CD4-positive, alpha-beta T cell treated with Interleukin-21 for 1 hour (primary cell): ENCODE results near the gene TMEM250.

Experiments
- DNase-seq: peaks from one replicate; pipeline ENCODE4 v3.0.0-alpha.2; 2020

TMEM250 gene

GRCh38 chr9:136131629-136132511, 13.2 kb upstream of the TMEM250 start:
- DNase-seq = no peak

GRCh38 chr9:136129176-136129575, 10.5 kb upstream of the TMEM250 start:
- no peak for DNase-seq

- DNase-seq = no peak
Measured at GRCh38 chr9:136128436-136128835, 9.8 kb upstream of the TMEM250 start.

DNA sequence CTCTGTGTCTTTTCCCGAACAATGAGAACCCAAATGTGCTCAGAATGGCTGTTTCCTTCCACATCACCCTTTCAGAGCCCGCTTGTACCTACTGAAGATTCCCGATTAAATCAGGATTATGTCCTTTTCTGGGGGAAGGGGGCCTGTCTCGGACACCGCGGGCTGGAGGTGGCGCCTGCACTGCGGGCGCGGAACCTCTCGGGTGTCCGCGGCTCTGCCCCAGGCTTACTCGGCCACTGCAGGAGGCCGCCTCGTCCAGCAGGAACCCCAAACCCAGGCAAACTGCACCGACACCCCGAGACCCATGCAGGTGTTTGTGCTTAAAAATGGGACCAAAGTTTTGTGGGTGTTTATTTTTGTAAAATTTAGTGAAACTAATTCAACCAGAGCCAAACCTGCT, 8.6 kb upstream of the TMEM250 start:
- DNase-seq = no peak

DNA sequence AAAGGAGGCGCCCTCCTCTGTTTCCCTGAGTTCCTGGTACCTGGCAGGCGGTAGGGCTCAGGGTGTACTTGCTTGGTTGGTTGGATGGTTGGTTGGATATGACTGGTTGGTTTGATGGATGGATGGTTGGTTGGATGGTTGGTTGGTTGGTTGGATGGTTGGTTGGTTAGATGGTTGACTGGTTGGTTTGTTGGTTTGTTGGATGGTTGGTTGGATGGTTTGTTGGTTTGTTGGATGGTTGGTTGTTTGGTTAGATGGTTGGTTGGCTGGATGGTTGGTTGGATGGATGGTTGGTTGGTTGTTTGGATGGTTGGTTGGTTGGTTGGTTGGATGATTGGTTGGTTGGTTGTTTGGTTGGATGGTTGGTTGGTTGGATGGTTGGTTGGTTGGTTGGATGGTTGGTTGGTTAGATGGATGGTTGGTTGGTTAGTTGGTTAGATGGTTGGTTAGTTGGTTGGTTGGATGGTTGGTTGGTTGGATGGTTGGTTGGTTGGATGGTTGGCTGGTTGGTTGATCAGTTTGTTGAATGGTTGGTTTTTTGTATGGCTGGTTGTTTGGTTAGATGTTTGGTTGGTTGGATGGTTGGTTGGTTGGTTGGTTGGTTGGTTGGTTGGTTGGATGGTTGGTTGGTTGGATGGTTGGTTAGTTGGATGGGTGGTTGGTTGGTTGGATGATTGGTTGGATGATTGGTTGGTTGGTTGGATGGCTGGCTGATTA, 6.5 kb upstream of the TMEM250 start:
- DNase-seq = no peak

DNA sequence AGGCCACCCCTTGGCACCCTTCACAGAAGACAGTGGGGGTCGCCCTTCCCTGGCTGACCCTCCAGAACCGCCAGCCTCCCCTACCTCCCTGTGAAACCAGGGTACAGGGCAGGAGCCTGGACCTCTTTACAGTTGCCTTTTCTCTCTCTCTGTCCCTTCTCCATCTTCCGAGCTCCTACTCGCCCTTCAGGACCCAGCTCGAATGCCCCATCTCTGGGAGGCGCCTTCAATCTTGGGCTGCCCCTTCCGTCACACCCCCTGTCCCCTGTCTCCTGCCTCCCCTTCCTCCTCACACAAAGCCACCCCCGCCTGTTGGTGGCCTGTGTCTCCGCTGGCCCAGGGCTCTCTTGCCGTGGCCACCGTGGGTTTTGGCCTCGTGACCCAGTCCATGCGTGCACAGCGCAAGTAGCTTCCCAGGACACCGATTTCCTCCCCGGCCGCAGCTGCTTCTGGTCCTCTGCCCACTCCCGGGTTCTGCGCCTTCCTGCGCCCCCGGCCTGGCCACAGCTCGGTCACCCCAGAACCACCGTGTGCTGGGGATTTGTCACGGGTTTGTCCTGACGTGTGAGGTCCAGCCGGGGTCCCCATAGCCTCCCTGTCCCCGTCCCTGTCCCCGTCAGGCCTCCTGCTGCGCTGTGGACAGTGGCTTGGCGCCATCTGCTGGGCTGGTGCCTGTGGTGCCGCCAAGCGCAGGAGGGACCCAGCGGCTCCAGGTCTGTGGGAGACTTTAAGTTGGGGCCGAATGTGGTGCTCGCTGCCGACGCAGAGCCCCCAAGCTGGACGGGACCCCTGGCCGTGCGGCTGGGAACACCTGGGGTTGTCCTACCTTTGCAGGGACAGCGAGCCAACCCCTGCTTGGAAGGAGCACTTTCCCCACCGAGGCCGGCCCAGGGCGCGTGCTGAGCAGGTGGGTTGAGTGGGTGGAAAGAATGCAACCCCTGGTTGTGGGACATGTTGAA, 4.0 kb upstream of the TMEM250 start:
- DNase-seq = peak; percentile 78

DNA sequence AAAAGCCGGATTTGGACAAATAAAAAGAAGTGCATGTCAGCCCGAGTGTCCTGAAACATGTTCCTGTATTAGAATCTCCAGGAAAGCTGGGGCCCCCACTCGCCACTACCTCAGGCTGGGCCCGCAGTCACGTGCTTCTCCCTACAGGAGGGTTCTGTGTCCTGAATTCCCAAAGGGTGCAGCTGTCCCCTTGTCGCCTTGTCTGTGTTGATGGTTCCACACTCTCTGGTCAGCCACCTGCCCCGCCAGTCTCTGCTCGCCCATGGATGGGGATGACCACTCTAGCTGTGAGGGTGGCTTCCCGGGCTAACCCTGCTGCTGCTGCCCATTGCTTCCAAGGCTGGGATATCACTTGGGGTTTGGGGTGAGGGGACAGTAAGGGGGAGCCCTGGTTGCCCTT, 3.1 kb upstream of the TMEM250 start:
- DNase-seq = no peak

GRCh38 chr9:136120438-136120844, 1.8 kb upstream of the TMEM250 start:
- no peak for DNase-seq

GRCh38 chr9:136119883-136120393, 1.3 kb upstream of the TMEM250 start:
- DNase-seq = no peak

- DNase-seq = peak; percentile 36
Measured at GRCh38 chr9:136119061-136119882, 597 bp upstream of the TMEM250 start.

DNA sequence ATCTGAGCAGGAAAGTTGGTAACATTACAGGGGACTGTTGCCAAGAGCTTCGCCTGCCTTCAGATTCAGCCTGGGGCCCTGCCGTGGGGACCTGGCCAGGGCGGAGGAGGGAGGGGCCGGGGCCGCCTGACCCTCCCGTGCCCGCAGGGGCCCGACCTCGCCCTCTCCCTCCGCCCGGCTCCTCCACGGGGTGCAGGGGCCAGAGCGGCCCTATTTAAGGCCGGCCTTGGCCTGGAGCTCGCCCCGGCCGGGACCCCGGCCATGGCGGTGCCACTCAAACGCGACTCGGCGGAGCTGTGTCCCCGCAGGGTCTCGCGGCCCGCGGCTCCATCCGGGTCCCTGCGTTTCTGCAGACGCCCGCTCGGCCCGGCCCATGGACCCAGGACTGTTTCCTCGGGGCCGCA, 757 bp downstream of the TMEM250 start:
- DNase-seq = no peak

DNA sequence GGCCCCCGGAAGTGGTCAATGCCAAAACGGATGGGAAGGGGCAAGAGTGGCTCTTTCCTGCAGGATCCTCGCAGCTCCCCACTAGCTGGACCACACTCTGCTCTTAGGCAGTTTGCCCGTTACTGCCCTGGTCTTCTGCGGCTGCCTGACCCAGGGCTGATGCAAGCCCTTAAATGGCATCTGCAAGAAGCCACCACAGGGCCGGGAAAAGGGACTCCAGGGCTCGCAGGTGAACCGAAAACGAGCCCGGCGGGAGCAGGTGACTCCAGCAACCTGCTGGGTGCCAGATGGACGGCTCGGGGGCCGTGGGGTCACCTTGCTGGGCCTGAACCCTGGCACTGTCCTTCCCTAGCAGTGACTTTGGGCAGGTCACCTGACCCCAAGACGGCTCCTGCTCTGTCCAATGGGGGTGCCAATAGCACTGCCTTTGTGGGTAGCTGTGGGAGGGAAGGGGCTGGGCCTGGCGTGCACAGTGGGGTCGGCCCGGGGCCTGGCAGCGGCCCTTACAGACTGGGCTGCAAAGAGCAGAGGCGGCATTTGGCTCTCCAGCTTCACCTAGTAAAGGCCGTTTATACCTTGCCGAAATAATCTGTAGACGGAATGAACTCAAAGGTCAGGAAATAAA, 1.3 kb downstream of the TMEM250 start:
- no peak for DNase-seq

DNA sequence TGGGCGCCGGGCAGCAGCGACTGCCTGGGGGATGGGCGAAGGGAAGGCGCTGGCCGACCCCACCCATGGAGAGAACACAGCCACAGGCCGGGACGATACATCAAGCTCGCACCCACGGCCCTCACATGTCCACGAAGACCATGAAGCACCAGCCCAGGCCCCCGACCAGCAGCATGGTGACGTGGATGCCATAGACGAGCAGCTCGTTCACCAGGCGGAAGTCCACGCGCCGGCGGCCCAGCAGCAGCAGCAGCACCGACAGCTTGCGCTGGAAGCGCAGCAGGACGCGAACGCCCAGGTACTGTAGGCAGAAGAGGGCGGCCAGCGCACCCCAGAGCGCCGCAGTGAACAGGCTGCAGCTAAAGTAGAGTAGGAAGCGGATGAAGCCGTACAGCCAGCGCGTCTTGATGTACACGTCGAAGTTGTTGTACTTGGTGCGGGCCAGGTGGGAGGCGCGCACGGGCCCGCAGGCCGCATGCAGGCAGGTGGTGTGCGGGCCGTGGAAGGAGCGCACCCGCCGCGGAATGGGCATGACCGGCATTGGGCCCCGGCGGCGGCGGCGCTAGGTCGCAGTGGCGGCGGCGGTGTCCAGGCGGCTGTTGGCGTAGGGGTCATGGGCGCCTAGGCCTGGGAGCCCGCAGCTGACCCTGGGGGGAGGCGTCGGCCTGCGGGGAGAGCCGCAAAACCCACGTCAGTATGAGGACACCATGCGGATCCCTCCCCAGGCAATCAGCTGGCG, 2.1 kb downstream of the TMEM250 start:
- no peak for DNase-seq

DNA sequence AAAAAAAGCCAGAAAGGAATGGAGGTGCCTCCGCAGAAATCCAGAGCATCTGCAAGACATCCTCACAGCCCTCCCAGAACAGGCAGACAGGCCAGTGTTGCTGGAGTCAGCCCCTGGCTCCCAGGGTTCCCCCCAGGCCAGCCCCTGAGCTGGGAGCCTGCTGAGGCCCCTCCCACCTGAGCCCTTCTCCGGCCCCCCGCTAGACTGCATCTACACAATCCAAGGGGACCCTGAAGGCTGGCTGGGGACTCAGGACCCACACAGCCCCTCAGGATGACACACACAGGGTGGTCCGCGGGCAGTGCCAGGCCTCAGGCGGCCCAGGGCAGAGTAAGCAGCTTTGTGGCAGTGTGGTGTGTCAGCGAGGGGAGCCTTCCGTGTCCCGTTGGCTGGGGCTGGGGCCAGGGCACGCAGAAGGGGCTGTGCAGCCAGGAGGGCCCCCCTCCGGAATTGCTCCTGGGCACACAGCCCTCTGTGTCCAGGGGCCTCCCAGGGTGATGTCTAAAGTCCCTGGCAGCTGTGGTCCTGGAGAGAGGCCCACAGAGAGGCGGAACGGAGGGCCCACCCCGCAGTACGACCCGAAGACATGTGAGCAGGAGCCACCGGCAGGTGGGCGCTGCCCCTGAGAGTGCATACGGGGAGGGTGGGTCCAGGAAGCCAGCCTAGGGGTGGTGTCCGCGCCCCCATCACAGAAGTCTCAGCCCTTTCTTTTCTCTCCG, 2.9 kb downstream of the TMEM250 start:
- DNase-seq = no peak

- DNase-seq = no peak
Measured at GRCh38 chr9:136115206-136115605, 3.5 kb downstream of the TMEM250 start.

DNA sequence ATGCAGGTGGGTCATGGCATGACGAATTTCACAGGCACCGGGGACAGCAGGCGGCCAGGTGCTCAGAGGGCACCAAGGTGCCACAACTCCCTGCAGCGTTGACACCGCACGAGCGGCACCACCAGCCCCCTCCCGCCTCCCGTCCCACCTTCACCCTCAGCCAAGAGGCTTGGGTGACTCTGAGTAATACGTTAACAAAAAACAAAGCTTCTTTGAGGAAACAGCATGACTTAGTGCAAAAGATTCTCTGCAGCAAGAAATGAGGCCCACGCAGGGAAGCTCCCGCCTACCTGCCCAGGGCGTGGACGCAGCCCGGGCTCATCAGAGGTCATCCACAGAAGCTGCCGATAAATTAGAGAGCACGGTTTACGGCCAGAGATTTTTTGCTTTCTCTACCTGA, 4.1 kb downstream of the TMEM250 start:
- no peak for DNase-seq

DNA sequence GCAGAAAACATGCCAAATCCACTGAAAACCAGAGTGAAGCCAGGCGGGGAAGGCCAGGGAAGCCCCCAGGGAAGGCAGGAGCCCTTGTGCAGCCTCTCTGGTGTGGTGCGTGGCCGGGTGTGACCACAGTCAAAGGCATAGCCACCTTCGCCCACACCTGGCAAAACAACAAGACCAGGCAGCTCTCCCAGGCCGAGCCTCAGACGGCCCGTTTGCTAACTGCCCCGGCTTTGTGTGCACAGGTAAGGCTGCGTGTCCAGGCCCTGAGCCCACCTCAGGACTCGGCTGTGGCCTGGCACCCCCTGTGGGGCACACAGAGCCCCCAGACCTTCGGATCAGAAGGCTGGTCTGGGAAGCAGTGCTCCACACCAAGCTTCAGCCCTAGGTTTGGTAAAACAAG, 6.1 kb downstream of the TMEM250 start:
- no peak for DNase-seq

- DNase-seq = no peak
Measured at GRCh38 chr9:136111910-136112309, 6.8 kb downstream of the TMEM250 start.

- no peak for DNase-seq
Measured at GRCh38 chr9:136111190-136111589, 7.5 kb downstream of the TMEM250 start.
